WTC11 (cell line): Measurements from ENCODE around the gene KIRREL3. TPM values are rescaled to one million over a fixed set of nuclear protein-coding genes. Genes with fewer than 3 reads are reported as not detected.

ENCODE experiments used
- ATAC-seq: fragments of 200-7000 bp; cut with Tn5 transposase; 2 replicates; pipeline ENCODE4 v1.10.0; 2021; ENCODE audit warnings: mild to moderate bottlenecking, moderate library complexity
- CTCF ChIA-PET: fragments of 300-600 bp; sonication (Branson Sonifier 250); formaldehyde crosslinking; loops from one replicate; lab custom pipeline; 2021; ENCODE audit warnings: antibody characterized with exemption; lab: Charles Lee
- POLR2A ChIA-PET: fragments of 350-600 bp; sonication (Branson Sonifier 250); formaldehyde crosslinking; loops from one replicate; lab custom pipeline; 2021; ENCODE audit warnings: antibody characterized with exemption; lab: Charles Lee
- DNase-seq: peaks from one replicate; pipeline ENCODE4 v3.0.0; 2021; ENCODE audit warnings: low spot score
- H3K27ac Mint-ChIP-seq: 2 replicates; pipeline ENCODE4 v1.8.0; 2021; ENCODE audit warnings: mixed read lengths
- H3K27me3 Mint-ChIP-seq: 2 replicates; pipeline ENCODE4 v1.8.0; 2021; ENCODE audit warnings: low read depth, mild to moderate bottlenecking, moderate library complexity, mixed read lengths
- H3K36me3 Mint-ChIP-seq: 2 replicates; pipeline ENCODE4 v1.8.0; 2021; ENCODE audit warnings: mixed read lengths
- H3K4me1 Mint-ChIP-seq: 2 replicates; pipeline ENCODE4 v1.8.0; 2022; ENCODE audit warnings: mixed read lengths
- H3K4me3 Mint-ChIP-seq: 2 replicates; pipeline ENCODE4 v1.8.0; 2021; ENCODE audit warnings: mild to moderate bottlenecking, moderate library complexity, mixed read lengths
- H3K9me3 Mint-ChIP-seq: 2 replicates; pipeline ENCODE4 v1.8.0; 2021; ENCODE audit warnings: mixed read lengths
- ESRRA ChIP-seq: sonication (generic); formaldehyde crosslinking; IDR thresholded peaks from 2 replicates; pipeline ENCODE4 v1.8.1; 2022; ENCODE audit warnings: mild to moderate bottlenecking, missing genetic modification reagents, borderline replicate concordance
- FOXP1 ChIP-seq: sonication (generic); formaldehyde crosslinking; IDR thresholded peaks from 2 replicates; pipeline ENCODE4 v1.8.0; 2022; ENCODE audit warnings: missing genetic modification reagents, mild to moderate bottlenecking, moderate library complexity, borderline replicate concordance
- GTF2I ChIP-seq: fragments of 250-450 bp; sonication (Bioruptor Pico); conservative IDR thresholded peaks from 2 replicates; pipeline ENCODE4 v1.4.0; 2021; ENCODE audit warnings: mild to moderate bottlenecking
- NR3C1 ChIP-seq: sonication (generic); formaldehyde crosslinking; conservative IDR thresholded peaks from 2 replicates; pipeline ENCODE4 v1.8.1; 2023; ENCODE audit warnings: low read depth, mild to moderate bottlenecking, missing genetic modification reagents
- RELA ChIP-seq: sonication (generic); formaldehyde crosslinking; IDR thresholded peaks from 2 replicates; pipeline ENCODE4 v1.8.1; 2022; ENCODE audit warnings: missing genetic modification reagents, mild to moderate bottlenecking, borderline replicate concordance
- RORB ChIP-seq: fragments of 250-450 bp; sonication (Bioruptor Pico); IDR thresholded peaks from 2 replicates; pipeline ENCODE4 v1.9.0; 2021; ENCODE audit warnings: mild to moderate bottlenecking
- TCF7 ChIP-seq: sonication (generic); formaldehyde crosslinking; IDR thresholded peaks from 2 replicates; pipeline ENCODE4 v1.8.0; 2022; ENCODE audit warnings: mild to moderate bottlenecking, low read depth, missing genetic modification reagents, moderate library complexity
- ZNF423 ChIP-seq: fragments of 250-450 bp; sonication (Bioruptor Pico); IDR thresholded peaks from 2 replicates; pipeline ENCODE4 v2.1.2; 2022; ENCODE audit warnings: mild to moderate bottlenecking, moderate library complexity
- ZNF671 ChIP-seq: fragments of 250-450 bp; sonication (Bioruptor Pico); IDR thresholded peaks from 2 replicates; pipeline ENCODE4 v1.8.0; 2021; ENCODE audit warnings: mild to moderate bottlenecking
- total RNA-seq: library from RNA; stranded (reverse); gene quantifications from 3 replicates; pipeline ENCODE4 v1.2.3, GENCODE V29; 2021
- TF ChIP-seq, protein P1 (sequence below): sonication (generic); formaldehyde crosslinking; IDR thresholded peaks from 2 replicates; pipeline ENCODE4 v1.8.0; 2022; ENCODE audit warnings: mild to moderate bottlenecking, missing genetic modification reagents
- TF ChIP-seq, protein P2 (sequence below): fragments of 250-450 bp; sonication (Bioruptor Pico); IDR thresholded peaks from 2 replicates; pipeline ENCODE4 v1.8.0; 2021; ENCODE audit warnings: mild to moderate bottlenecking
- TF ChIP-seq, protein P3 (sequence below): fragments of 200-600 bp; IDR thresholded peaks from 2 replicates; pipeline ENCODE4 v1.8.0; 2022; ENCODE audit warnings: antibody characterized with exemption
- TF ChIP-seq, protein P4 (sequence below): sonication (generic); formaldehyde crosslinking; IDR thresholded peaks from 2 replicates; pipeline ENCODE4 v1.8.1; 2022; ENCODE audit warnings: low read depth, missing genetic modification reagents, borderline replicate concordance
- TF ChIP-seq, protein P5 (sequence below): sonication (generic); formaldehyde crosslinking; IDR thresholded peaks from 2 replicates; pipeline ENCODE4 v1.8.0; 2023; ENCODE audit warnings: missing genetic modification reagents
- TF ChIP-seq, protein P6 (sequence below): sonication (generic); formaldehyde crosslinking; conservative IDR thresholded peaks from 2 replicates; pipeline ENCODE4 v1.8.1; 2023; ENCODE audit warnings: mild to moderate bottlenecking, low read depth, missing genetic modification reagents, moderate library complexity
- TF ChIP-seq, protein P7 (sequence below): sonication (generic); formaldehyde crosslinking; IDR thresholded peaks from 2 replicates; pipeline ENCODE4 v1.8.1; 2023; ENCODE audit warnings: mild to moderate bottlenecking, moderate library complexity, missing genetic modification reagents
- TF ChIP-seq, protein P8 (sequence below): fragments of 250-450 bp; sonication (Bioruptor Pico); IDR thresholded peaks from 2 replicates; pipeline ENCODE4 v1.9.0; 2021; ENCODE audit warnings: mild to moderate bottlenecking

Gene KIRREL3
- total RNA-seq, 1 experiment from 2014 or later, result 0.59 TPM

DNA sequence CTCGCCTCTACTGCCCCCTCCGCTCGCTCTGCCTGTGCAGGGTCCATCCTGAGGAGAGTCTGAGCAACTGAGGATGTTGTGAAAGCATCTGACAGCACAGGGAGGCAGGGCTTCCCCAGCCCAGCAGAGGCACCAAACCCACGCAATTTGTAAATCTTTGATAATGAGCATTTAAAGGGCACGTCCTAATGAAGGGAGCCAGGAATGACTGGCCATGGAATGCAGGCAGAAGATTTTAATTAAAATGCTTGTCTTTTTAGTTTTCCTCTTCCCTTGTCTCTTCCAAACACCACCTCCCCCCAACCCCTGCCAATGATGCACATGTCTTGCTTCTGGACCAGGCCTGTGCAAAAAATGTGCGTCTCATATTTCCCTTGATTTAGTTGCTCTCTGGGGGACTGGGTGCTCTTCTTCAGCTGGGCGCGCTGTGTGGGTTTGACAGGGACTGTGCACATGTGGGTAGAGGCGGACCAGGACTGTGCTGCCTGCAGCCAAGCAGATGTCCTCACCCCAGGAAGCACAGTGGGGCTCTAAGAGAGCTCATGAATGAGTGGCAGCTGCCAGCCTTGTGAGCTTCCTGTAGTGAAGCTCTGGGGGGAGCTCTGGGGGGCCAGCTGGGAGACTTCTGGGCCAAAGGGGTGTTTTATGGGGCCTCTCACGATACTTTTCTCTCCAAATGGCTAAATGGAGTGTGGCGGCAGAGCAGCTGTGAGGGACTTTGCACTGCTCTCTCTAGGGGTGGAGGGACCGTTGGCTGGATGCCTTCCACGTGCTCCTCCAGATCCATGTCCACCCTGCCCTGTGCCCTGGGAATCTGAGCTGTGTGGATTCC, 371.6 kb downstream of the KIRREL3 start:
- Mint-ChIP-seq H3K36me3 (no peaks in the 10 kb centered on the region), H3K4me3 (no peak overlapping the region), H3K4me1 (peaks cover 42% of the 10 kb centered on the region), H3K27me3 (no peaks in the 10 kb centered on the region; the same call in 1 of the 2 replicates), H3K27ac (no peak overlapping the region), H3K9me3 (no peaks in the 10 kb centered on the region)
- CTCF ChIA-PET, result no interaction called here
- no peak for DNase-seq
- TF ChIP-seq, protein P1, sequence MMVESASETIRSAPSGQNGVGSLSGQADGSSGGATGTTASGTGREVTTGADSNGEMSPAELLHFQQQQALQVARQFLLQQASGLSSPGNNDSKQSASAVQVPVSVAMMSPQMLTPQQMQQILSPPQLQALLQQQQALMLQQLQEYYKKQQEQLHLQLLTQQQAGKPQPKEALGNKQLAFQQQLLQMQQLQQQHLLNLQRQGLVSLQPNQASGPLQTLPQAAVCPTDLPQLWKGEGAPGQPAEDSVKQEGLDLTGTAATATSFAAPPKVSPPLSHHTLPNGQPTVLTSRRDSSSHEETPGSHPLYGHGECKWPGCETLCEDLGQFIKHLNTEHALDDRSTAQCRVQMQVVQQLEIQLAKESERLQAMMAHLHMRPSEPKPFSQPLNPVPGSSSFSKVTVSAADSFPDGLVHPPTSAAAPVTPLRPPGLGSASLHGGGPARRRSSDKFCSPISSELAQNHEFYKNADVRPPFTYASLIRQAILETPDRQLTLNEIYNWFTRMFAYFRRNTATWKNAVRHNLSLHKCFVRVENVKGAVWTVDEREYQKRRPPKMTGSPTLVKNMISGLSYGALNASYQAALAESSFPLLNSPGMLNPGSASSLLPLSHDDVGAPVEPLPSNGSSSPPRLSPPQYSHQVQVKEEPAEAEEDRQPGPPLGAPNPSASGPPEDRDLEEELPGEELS (CRISPR knock-in tag), result no peak
- TF ChIP-seq, protein P2, sequence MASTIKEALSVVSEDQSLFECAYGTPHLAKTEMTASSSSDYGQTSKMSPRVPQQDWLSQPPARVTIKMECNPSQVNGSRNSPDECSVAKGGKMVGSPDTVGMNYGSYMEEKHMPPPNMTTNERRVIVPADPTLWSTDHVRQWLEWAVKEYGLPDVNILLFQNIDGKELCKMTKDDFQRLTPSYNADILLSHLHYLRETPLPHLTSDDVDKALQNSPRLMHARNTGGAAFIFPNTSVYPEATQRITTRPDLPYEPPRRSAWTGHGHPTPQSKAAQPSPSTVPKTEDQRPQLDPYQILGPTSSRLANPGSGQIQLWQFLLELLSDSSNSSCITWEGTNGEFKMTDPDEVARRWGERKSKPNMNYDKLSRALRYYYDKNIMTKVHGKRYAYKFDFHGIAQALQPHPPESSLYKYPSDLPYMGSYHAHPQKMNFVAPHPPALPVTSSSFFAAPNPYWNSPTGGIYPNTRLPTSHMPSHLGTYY (CRISPR knock-in tag), result no peak
- no peak for TF ChIP-seq RORB (CRISPR knock-in tag)
- TF ChIP-seq GTF2I (CRISPR knock-in tag), result no peak
- TF ChIP-seq, protein P3, sequence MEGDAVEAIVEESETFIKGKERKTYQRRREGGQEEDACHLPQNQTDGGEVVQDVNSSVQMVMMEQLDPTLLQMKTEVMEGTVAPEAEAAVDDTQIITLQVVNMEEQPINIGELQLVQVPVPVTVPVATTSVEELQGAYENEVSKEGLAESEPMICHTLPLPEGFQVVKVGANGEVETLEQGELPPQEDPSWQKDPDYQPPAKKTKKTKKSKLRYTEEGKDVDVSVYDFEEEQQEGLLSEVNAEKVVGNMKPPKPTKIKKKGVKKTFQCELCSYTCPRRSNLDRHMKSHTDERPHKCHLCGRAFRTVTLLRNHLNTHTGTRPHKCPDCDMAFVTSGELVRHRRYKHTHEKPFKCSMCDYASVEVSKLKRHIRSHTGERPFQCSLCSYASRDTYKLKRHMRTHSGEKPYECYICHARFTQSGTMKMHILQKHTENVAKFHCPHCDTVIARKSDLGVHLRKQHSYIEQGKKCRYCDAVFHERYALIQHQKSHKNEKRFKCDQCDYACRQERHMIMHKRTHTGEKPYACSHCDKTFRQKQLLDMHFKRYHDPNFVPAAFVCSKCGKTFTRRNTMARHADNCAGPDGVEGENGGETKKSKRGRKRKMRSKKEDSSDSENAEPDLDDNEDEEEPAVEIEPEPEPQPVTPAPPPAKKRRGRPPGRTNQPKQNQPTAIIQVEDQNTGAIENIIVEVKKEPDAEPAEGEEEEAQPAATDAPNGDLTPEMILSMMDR, result no peak
- TF ChIP-seq, protein P4, sequence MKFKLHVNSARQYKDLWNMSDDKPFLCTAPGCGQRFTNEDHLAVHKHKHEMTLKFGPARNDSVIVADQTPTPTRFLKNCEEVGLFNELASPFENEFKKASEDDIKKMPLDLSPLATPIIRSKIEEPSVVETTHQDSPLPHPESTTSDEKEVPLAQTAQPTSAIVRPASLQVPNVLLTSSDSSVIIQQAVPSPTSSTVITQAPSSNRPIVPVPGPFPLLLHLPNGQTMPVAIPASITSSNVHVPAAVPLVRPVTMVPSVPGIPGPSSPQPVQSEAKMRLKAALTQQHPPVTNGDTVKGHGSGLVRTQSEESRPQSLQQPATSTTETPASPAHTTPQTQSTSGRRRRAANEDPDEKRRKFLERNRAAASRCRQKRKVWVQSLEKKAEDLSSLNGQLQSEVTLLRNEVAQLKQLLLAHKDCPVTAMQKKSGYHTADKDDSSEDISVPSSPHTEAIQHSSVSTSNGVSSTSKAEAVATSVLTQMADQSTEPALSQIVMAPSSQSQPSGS (CRISPR knock-in tag), result no peak
- peak; percentile 37; the same call in 1 of the 2 replicates for TF ChIP-seq ZNF423 (CRISPR knock-in tag)
- peak; percentile 67 for ATAC-seq
- POLR2A ChIA-PET, result no interaction called here

DNA sequence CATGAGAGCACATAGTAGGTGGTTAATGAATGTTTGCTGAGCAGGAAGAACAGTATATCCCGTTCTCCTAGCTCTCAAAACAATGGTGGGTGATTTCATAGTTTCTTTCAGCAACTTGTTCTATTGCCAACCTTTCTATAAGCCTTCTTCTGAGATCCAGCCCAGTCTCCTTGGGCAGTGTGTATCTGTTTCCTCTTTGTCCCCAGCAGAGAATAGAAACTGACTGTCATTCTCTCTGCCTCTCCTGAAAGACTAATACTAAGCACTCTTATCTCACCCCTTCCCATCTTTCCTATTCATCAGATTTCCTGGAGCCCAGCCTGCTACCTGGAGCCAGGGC, 372.1 kb downstream of the KIRREL3 start:
- ATAC-seq (no peak), DNase-seq (no peak)
- Mint-ChIP-seq H3K9me3 (no peaks in the 10 kb centered on the region), H3K4me1 (peaks cover 36% of the 10 kb centered on the region), H3K36me3 (no peaks in the 10 kb centered on the region), H3K27ac (no peak overlapping the region), H3K27me3 (no peaks in the 10 kb centered on the region; the same call in 1 of the 2 replicates), H3K4me3 (no peak overlapping the region)
- CTCF ChIA-PET, result no interaction called here
- POLR2A ChIA-PET, result no interaction called here
- TF ChIP-seq RELA (CRISPR knock-in tag) (no peak), FOXP1 (CRISPR knock-in tag) (no peak), ZNF671 (CRISPR knock-in tag) (no peak), TCF7 (CRISPR knock-in tag) (no peak), ESRRA (no peak), NR3C1 (no peak)
- TF ChIP-seq, protein P5, sequence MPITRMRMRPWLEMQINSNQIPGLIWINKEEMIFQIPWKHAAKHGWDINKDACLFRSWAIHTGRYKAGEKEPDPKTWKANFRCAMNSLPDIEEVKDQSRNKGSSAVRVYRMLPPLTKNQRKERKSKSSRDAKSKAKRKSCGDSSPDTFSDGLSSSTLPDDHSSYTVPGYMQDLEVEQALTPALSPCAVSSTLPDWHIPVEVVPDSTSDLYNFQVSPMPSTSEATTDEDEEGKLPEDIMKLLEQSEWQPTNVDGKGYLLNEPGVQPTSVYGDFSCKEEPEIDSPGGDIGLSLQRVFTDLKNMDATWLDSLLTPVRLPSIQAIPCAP (CRISPR knock-in tag), result no peak
- TF ChIP-seq, protein P6, sequence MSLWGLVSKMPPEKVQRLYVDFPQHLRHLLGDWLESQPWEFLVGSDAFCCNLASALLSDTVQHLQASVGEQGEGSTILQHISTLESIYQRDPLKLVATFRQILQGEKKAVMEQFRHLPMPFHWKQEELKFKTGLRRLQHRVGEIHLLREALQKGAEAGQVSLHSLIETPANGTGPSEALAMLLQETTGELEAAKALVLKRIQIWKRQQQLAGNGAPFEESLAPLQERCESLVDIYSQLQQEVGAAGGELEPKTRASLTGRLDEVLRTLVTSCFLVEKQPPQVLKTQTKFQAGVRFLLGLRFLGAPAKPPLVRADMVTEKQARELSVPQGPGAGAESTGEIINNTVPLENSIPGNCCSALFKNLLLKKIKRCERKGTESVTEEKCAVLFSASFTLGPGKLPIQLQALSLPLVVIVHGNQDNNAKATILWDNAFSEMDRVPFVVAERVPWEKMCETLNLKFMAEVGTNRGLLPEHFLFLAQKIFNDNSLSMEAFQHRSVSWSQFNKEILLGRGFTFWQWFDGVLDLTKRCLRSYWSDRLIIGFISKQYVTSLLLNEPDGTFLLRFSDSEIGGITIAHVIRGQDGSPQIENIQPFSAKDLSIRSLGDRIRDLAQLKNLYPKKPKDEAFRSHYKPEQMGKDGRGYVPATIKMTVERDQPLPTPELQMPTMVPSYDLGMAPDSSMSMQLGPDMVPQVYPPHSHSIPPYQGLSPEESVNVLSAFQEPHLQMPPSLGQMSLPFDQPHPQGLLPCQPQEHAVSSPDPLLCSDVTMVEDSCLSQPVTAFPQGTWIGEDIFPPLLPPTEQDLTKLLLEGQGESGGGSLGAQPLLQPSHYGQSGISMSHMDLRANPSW, result no peak
- TF ChIP-seq, protein P7, sequence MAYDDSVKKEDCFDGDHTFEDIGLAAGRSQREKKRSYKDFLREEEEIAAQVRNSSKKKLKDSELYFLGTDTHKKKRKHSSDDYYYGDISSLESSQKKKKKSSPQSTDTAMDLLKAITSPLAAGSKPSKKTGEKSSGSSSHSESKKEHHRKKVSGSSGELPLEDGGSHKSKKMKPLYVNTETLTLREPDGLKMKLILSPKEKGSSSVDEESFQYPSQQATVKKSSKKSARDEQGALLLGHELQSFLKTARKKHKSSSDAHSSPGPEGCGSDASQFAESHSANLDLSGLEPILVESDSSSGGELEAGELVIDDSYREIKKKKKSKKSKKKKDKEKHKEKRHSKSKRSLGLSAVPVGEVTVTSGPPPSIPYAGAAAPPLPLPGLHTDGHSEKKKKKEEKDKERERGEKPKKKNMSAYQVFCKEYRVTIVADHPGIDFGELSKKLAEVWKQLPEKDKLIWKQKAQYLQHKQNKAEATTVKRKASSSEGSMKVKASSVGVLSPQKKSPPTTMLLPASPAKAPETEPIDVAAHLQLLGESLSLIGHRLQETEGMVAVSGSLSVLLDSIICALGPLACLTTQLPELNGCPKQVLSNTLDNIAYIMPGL (CRISPR knock-in tag), result no peak
- TF ChIP-seq, protein P8, sequence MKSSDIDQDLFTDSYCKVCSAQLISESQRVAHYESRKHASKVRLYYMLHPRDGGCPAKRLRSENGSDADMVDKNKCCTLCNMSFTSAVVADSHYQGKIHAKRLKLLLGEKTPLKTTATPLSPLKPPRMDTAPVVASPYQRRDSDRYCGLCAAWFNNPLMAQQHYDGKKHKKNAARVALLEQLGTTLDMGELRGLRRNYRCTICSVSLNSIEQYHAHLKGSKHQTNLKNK (CRISPR knock-in tag), result no peak
